IgD-negative memory B cell (primary cell): ENCODE data around the gene RNF25. TPM values are rescaled to one million over a fixed set of nuclear protein-coding genes. Genes with fewer than 3 reads are reported as not detected.
"Not testable (repeated sequence)": the region's sequence is repeated elsewhere in the genome, so short reads cannot be mapped to it uniquely, and the experiment has no call there.

Experiments used
- H3K27ac Mint-ChIP-seq, 3 donors: one replicate each; pipeline ENCODE4 v1.8.0; 2020 to 2022; ENCODE audit warnings: mild to moderate bottlenecking in 3 of 3, mixed read lengths in 3 of 3, moderate library complexity in 1 of 3
- H3K27me3 Mint-ChIP-seq: one replicate; pipeline ENCODE4 v1.8.0; 2021; ENCODE audit warnings: mixed read lengths
- H3K36me3 Mint-ChIP-seq: one replicate; pipeline ENCODE4 v1.8.0; 2020; ENCODE audit warnings: mild to moderate bottlenecking, mixed read lengths
- H3K4me1 Mint-ChIP-seq, 3 donors: one replicate each; pipeline ENCODE4 v1.8.0; 2020 to 2022; ENCODE audit warnings: mixed read lengths in 3 of 3, mild to moderate bottlenecking in 1 of 3
- H3K4me3 Mint-ChIP-seq, 4 donors: one replicate each; pipeline ENCODE4 v1.8.0; 2020 to 2022; ENCODE audit warnings: mild to moderate bottlenecking in 4 of 4, mixed read lengths in 4 of 4, moderate library complexity in 3 of 4
- H3K9me3 Mint-ChIP-seq, 3 donors: one replicate each; pipeline ENCODE4 v1.8.0; 2020 to 2021; ENCODE audit warnings: mixed read lengths in 3 of 3, mild to moderate bottlenecking in 1 of 3
- polyA plus RNA-seq: library from polyadenylated mRNA; unstranded; fragments of 300-500 nt; fragmentation: Illumina TruSeq; gene quantifications from one replicate; pipeline ENCODE4 v1.2.3, GENCODE V29; 2021

The RNF25 gene
- polyA plus RNA-seq, 1 donor from 2014 or later: 23.4 TPM

DNA sequence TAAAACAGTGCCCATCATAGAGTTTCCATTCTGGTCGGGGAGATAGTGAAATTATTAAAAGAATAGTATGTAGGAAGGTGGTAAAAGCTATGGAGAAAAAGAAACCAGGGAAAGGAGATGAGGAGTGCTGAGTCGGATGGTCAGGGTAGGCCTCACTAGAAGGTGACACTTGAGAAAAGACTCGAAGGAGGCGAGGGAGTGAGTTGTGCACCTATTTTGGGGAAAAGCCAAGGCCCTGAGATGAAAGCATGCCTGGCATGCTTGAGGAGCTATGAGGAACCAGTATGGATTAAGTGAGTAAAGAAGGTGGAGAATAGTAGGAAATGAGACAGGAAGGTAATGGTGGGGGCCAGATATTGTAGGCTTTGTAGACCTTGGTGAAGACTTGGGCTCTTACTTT, 31.5 kb upstream of the RNF25 start:
- peaks cover 0 to 2% (median 0%) of the 10 kb centered on the region in 3 donors for H3K4me1 Mint-ChIP-seq
- no peak overlapping the region for H3K4me3 Mint-ChIP-seq
- H3K27ac Mint-ChIP-seq: no peak overlapping the region
- no peaks in the 10 kb centered on the region for H3K9me3 Mint-ChIP-seq
- peaks cover 2% of the 10 kb centered on the region for H3K27me3 Mint-ChIP-seq
- H3K36me3 Mint-ChIP-seq: peaks cover 2% of the 10 kb centered on the region

DNA sequence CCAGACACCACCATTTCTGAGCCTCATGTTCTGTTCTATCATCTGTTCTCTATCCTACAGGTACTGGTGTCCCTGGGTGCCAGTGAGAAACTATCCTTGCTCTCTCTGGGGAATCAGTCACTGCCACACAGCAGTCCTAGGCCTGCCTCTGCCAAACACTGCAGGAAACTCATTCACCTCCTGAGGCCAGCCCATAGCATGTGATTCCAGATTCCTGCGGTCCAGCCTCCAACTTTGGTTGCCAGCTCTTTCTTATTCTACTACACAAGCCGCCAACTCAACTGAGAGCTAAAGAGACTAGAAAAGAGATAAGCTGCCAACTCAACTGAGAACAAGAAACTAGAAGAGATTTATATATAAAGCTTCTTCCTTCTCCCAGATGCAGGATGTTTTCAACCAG, 30.0 kb upstream of the RNF25 start:
- Mint-ChIP-seq H3K4me3 (no peak overlapping the region), H3K27ac (peak overlapping the region in 1 of 3 donors; percentile 55), H3K4me1 (no peaks in the 10 kb centered on the region), H3K27me3 (peaks cover 2% of the 10 kb centered on the region), H3K36me3 (peaks cover 2% of the 10 kb centered on the region), H3K9me3 (no peaks in the 10 kb centered on the region)

DNA sequence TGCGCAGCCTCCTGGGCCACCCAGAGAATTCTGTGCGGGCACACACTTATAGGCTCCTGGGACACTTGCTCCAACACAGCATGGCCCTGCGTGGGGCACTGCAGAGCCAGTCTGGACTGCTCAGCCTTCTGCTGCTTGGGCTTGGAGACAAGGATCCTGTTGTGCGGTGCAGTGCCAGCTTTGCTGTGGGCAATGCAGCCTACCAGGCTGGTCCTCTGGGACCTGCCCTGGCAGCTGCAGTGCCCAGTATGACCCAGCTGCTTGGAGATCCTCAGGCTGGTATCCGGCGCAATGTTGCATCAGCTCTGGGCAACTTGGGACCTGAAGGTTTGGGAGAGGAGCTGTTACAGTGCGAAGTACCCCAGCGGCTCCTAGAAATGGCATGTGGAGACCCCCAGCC, 27.1 kb upstream of the RNF25 start:
- Mint-ChIP-seq H3K27me3 (no peaks in the 10 kb centered on the region), H3K9me3 (no peaks in the 10 kb centered on the region), H3K4me1 (no peaks in the 10 kb centered on the region), H3K27ac (no peak overlapping the region), H3K4me3 (no peak overlapping the region), H3K36me3 (peaks cover 2% of the 10 kb centered on the region)

DNA sequence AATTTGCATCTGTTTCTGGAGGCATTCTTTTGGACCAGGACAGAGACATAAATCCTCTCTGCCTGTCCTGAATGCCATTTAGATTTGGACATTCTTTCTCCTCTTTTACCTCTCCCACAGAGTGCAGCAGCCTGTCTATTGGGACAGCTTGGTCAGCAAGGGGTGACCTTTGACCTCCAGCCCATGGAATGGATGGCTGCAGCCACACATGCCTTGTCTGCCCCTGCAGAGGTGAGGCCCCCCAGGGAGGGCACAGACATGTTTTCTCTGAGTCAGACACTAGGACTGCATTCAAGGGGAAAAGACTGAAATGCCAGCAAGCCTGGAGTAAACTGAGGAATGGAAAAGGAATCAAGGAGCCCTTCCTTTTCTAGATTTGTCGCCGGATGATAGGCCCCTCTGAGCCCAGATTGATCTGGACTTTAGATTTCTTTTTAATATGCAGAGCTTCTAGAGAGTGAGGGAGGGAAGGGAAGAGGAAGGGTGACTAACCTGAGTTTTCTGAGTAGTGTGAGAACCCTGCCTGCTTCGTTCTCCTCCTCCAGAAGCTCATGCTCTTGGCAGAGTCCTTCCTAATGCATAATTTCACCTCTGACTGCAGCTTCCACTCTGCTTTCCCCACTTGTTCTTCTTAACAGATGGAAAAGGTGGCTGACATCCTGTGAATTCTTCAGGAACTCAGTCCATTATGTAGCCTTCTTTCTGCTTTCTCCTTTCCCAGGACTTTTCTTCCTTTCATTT, 22.8 kb upstream of the RNF25 start:
- no peaks in the 10 kb centered on the region for H3K4me1 Mint-ChIP-seq
- no peaks in the 10 kb centered on the region for H3K27me3 Mint-ChIP-seq
- no peak overlapping the region for H3K27ac Mint-ChIP-seq
- peaks cover 5% of the 10 kb centered on the region for H3K36me3 Mint-ChIP-seq
- no peaks in the 10 kb centered on the region for H3K9me3 Mint-ChIP-seq
- H3K4me3 Mint-ChIP-seq: no peak overlapping the region

DNA sequence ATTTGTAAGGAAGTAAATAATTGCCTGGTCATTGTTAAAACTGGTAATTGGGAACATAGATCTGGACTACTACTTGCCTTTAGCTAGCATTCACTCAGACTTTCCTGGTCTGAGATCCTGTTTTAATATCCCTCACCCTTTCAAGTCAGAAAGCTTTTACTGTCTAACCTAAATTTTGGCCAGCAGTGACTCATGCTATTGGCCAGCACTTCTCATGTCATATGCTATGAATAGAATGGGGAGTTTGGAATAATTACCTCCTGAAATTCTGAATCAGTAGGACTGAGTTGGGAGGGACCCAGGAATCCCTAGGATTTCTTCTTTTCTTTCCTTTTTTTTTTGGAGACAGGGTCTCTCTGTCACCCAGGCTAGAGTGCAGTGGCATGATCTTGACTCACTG, 19.4 kb upstream of the RNF25 start:
- no peaks in the 10 kb centered on the region for H3K9me3 Mint-ChIP-seq
- H3K4me3 Mint-ChIP-seq: no peak overlapping the region
- H3K27me3 Mint-ChIP-seq: no peaks in the 10 kb centered on the region
- H3K4me1 Mint-ChIP-seq: peaks cover 0 to 2% (median 0%) of the 10 kb centered on the region in 3 donors
- H3K27ac Mint-ChIP-seq: peak overlapping the region in 1 of 3 donors; percentile 47
- peaks cover 9% of the 10 kb centered on the region for H3K36me3 Mint-ChIP-seq

DNA sequence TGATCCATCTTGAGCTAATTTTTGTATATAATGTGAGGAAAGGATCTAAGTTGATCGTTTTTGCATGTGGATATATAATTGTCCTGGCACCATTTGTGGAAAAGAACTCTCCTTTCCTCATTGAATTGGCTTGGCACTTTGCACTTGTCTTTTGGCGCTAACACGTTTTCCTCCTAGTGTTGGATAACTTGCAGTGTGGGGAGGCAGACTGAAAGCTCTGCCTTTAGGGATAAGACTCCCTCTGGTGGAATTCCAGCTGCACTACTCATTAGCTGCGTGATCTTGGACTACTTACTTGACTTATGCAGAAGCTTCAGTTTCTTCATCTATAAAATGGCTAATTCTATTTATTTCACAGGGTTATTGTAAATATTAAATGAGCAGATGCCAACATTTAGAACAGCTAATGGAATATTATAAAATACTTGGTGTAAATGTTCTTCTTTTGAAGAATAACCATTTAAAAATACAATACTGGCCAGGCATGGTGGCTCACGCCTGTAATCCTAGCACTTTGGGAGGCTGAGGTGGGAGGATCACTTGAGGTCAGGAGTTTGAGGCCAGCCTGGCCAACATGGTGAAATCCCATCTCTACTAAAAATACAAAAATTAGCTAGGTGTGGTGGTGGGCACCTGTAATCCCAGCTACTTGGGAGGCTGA, 15.7 kb upstream of the RNF25 start:
- H3K36me3 Mint-ChIP-seq, H3K4me3 Mint-ChIP-seq, H3K4me1 Mint-ChIP-seq, H3K27ac Mint-ChIP-seq, H3K9me3 Mint-ChIP-seq, H3K27me3 Mint-ChIP-seq: not testable (repeated sequence)

DNA sequence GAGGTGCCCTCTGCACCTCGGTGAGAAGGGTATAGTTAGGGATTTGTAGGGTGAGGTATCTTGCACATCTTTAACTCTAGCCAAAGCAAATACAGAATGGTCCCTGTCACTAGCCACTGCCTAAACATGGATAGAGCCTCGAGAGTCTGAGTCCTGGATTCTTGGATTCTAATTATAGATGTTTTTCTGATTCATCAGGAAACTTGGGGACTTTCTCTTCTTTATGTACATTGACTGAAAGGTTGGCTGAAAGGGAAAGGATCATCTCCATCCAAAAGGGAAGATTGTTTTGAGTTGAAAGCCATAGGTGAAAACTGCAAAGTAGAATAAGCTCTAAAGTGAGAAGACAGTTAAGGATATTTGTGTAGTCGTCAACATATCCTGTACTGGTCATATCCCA, 8.3 kb upstream of the RNF25 start:
- Mint-ChIP-seq H3K36me3 (peaks cover 1% of the 10 kb centered on the region), H3K4me3 (no peak overlapping the region), H3K27ac (no peak overlapping the region), H3K9me3 (no peaks in the 10 kb centered on the region), H3K27me3 (no peaks in the 10 kb centered on the region), H3K4me1 (peaks cover 0 to 1% (median 0%) of the 10 kb centered on the region in 3 donors)

DNA sequence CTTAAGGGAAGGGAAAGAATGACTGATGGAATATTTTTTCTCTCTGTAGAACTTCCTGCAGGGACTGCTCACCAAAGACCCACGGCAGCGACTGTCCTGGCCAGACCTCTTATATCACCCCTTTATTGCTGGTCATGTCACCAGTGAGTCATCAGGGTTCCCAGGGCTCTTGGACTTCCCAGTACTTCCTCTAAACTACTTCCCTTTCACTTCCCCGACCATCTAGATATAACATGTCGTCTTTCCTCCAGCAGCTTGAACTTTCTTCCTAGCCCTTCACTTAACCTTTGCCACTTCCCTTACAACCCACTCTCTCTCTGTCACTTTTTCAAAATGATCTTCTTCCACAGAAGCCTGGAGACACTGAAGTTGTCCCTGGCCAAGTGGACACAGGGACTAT, 7.3 kb upstream of the RNF25 start:
- no peaks in the 10 kb centered on the region for H3K27me3 Mint-ChIP-seq
- H3K4me3 Mint-ChIP-seq: no peak overlapping the region
- no peak overlapping the region for H3K27ac Mint-ChIP-seq
- H3K9me3 Mint-ChIP-seq: no peaks in the 10 kb centered on the region
- H3K4me1 Mint-ChIP-seq: peaks cover 0 to 1% (median 0%) of the 10 kb centered on the region in 3 donors
- peaks cover 1% of the 10 kb centered on the region for H3K36me3 Mint-ChIP-seq

DNA sequence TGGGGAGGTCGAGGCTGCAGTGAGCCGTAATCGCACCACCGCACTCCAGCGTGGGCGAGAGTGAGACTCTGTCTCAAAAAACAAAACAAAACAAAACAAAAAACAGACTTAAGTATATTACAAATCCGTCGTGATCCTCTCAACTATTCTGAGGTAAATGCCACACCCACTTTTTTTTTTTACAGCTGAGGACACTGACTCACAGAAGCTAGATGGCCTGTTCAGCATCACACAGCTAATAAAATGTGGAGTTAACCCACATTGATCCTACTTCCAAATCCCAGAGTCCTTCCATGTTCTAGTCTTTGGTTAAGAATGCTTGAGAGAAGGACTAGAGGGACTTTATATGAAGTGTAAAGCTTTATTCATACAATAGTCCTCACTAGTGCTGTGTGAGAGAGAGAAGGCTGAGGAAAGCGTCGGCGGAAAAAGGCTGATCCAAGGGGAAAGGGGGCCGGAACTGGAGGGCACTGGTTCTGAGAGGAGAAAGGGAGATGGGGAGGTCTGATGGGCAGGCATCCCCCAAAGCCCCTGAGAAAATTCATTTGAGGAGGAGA, 627 bp downstream of the RNF25 start:
- Mint-ChIP-seq H3K36me3 (peaks cover 2% of the 10 kb centered on the region), H3K4me3 (peak overlapping the region; percentile 95 to 100 (median 98)), H3K27me3 (no peaks in the 10 kb centered on the region), H3K9me3 (no peaks in the 10 kb centered on the region), H3K27ac (peak overlapping the region; percentile 97 to 98 (median 98)), H3K4me1 (peaks cover 17 to 23% (median 21%) of the 10 kb centered on the region in 3 donors)

DNA sequence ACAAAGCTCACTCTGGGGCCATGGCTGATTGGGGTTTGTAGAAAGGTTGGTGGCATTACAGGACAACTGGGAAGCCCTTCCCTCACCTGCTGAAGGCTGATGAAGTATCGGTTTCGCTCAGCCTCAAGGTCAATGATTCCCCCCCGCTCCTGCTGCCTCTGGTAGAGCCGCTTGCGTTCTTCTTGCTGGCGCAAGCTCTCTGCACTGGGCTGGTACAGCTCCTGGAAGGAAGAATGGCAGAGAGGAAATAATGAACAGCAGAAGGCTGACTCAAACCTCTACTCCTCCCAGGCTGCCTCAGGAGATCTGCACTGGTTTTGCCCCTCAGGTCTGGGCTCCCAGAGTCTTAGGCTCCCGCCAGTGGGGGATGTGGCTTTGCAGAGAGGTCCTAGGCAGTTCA, 7.1 kb downstream of the RNF25 start:
- H3K9me3 Mint-ChIP-seq: no peaks in the 10 kb centered on the region
- peak overlapping the region in 1 of 4 donors; percentile 40 for H3K4me3 Mint-ChIP-seq
- H3K36me3 Mint-ChIP-seq: no peaks in the 10 kb centered on the region
- H3K4me1 Mint-ChIP-seq: peaks cover 6 to 15% (median 7%) of the 10 kb centered on the region in 3 donors
- H3K27ac Mint-ChIP-seq: peak overlapping the region in 1 of 3 donors; percentile 67
- no peaks in the 10 kb centered on the region for H3K27me3 Mint-ChIP-seq

DNA sequence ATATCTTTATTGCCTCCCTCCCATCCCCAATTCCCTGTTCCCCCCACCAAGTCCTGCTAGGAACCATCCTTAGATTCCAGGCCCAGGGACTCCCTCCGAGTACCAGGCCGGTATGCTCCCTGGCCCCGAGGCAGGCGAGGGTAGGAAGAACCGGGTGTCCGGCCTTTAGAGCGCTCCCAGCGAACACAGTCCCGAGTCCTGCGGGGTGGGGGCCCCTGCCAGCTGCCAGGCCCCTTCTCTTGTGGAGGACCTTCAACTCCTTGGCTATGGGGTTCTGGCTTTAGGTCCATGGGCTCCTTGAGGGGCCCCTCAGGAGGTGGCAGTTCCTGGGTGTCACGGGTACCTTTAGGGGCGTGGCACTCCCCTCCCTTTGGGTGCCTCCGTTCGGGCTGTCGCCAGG, 7.9 kb downstream of the RNF25 start:
- no peaks in the 10 kb centered on the region for H3K36me3 Mint-ChIP-seq
- H3K27ac Mint-ChIP-seq: peak overlapping the region in 2 of 3 donors; percentile 10 to 67

DNA sequence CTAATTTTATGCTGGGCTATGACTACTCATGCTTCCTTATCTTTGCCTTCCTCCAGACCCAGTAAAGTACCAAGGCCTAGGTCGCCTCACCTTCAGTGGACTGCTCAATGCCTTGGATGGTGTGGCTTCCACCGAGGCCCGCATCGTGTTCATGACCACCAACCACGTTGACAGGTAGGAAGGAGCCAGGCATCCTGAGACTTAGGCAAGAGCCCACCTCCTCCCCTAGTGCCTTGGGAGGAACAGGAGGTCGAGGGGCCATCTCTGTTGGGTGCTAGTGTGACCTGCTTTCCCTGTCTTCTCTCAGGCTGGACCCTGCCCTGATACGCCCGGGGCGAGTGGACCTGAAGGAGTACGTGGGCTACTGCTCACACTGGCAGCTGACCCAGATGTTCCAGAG, 9.0 kb downstream of the RNF25 start:
- no peaks in the 10 kb centered on the region for H3K27me3 Mint-ChIP-seq
- no peak overlapping the region for H3K27ac Mint-ChIP-seq
- H3K4me3 Mint-ChIP-seq: peak overlapping the region in 2 of 4 donors; percentile 27 to 68
- H3K36me3 Mint-ChIP-seq: no peaks in the 10 kb centered on the region
- H3K4me1 Mint-ChIP-seq: peaks cover 14 to 24% (median 17%) of the 10 kb centered on the region in 3 donors
- no peaks in the 10 kb centered on the region for H3K9me3 Mint-ChIP-seq

More for the DNA sequence above, 7.9 kb downstream of the RNF25 start:
- Mint-ChIP-seq H3K9me3 (no peaks in the 10 kb centered on the region), H3K4me1 (peaks cover 10 to 18% (median 10%) of the 10 kb centered on the region in 3 donors), H3K27me3 (no peaks in the 10 kb centered on the region), H3K4me3 (peak overlapping the region in 1 of 4 donors; percentile 40)

DNA sequence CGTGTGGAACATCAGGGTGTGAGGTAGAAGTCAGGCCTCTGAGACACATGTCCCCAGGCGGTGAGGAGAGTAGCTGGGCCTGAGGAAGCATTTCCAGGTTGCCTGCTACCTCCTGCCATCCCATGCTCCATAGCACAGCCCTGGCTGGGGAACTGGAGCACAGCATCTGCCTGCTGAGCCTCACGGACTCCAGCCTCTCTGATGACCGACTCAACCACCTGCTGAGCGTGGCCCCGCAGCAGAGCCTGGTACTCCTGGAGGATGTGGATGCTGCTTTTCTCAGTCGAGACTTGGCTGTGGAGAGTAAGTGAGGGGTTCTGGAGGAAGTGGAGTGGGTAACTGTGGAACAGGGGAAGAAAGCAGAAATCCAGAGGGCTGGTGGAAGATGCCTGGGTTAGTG, 9.4 kb downstream of the RNF25 start:
- H3K27ac Mint-ChIP-seq: no peak overlapping the region
- H3K4me3 Mint-ChIP-seq: peak overlapping the region in 1 of 4 donors; percentile 27
- no peaks in the 10 kb centered on the region for H3K36me3 Mint-ChIP-seq
- peaks cover 17 to 24% (median 21%) of the 10 kb centered on the region in 3 donors for H3K4me1 Mint-ChIP-seq
- H3K27me3 Mint-ChIP-seq: no peaks in the 10 kb centered on the region
- H3K9me3 Mint-ChIP-seq: no peaks in the 10 kb centered on the region

DNA sequence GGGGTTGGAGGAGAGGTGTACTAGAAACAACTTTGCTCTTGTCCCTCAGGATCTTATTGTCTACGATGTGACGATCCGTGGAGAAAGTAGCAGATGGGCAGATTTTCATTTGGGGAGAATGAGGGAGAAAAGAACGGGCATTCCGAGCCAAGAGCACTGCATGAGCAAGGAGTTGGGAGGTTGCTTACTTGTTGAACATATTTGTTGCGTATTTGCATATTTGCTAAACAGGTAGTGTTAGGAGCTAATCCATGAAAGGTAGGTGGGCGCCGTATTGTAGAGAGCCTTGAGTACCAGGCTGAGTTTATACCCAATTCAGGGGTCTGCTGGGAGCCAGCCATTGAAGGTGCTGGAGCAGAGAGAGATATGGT, 11.8 kb downstream of the RNF25 start:
- Mint-ChIP-seq H3K27me3 (no peaks in the 10 kb centered on the region), H3K4me1 (peaks cover 21 to 25% (median 22%) of the 10 kb centered on the region in 3 donors), H3K36me3 (no peaks in the 10 kb centered on the region), H3K9me3 (no peaks in the 10 kb centered on the region), H3K27ac (peak overlapping the region; percentile 46 to 96 (median 95)), H3K4me3 (peak overlapping the region; percentile 88 to 100 (median 96))

DNA sequence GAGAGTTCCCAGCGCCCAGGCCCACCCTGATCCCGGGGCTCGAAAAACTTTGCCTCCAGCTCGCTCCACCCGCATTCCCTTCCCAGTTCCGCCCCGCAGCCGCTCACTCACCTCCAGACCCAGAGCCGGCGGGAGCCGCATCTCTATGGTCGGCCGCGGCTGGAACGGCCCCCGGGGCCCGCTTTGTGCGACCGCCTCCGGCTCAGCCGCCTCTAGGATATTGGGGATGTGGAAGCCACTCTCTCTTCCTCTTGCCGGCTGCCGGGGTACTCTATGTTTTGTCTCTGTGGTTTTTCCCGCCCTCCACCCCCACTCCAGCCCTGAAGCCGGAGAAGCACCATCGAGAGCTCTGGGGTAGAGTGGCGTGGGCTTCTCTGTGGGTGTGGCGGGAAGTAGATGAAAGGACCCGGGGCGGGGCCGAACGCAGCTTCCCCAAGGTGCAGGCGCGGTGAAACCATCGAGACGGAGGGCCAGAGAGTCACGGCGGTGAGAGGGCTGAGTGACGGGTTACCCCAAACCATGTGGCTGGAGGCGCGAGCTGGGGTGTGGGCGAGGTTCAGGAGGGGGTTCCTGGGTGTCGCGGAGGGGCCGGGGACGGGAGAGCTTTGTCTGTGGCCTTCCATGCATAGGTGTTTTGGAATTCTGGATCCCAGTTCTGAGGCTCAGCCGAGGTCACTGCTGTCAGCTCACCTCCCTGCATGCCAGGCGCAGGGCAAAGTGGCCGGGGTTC, 12.4 kb downstream of the RNF25 start, which contains the start of the genes BCS1L and ZNF142:
TSS of gene BCS1L (plus strand) at position 426 of the 730 bp plus-strand sequence. CDS start 1,305 bp downstream, outside the sequence.
TSS of gene ZNF142 (minus strand) at position 366 of the 730 bp plus-strand sequence. CDS start 3,194 bp downstream, outside the sequence.
- H3K4me3 Mint-ChIP-seq: peak within 1 kb of the TSS; percentile 88 to 100 (median 96)
- no peaks in the 10 kb centered on the region for H3K27me3 Mint-ChIP-seq
- no peaks in the 10 kb centered on the region for H3K9me3 Mint-ChIP-seq
- H3K4me1 Mint-ChIP-seq: peaks cover 21 to 23% (median 22%) of the 10 kb centered on the region in 3 donors
- H3K27ac Mint-ChIP-seq: peak within 1 kb of the TSS; percentile 46 to 96 (median 95)
- H3K36me3 Mint-ChIP-seq: no peaks in the 10 kb centered on the region
